ENCODE results near the gene WDR38. TPM values are rescaled to one million over a fixed set of nuclear protein-coding genes. Genes with fewer than 3 reads are reported as not detected.
A peak's percentile ranks its signal among the peaks of the same experiment; 100 is the strongest.

The WDR38 gene
- total and polyA plus RNA-seq, 7 donors: not detected

DNA sequence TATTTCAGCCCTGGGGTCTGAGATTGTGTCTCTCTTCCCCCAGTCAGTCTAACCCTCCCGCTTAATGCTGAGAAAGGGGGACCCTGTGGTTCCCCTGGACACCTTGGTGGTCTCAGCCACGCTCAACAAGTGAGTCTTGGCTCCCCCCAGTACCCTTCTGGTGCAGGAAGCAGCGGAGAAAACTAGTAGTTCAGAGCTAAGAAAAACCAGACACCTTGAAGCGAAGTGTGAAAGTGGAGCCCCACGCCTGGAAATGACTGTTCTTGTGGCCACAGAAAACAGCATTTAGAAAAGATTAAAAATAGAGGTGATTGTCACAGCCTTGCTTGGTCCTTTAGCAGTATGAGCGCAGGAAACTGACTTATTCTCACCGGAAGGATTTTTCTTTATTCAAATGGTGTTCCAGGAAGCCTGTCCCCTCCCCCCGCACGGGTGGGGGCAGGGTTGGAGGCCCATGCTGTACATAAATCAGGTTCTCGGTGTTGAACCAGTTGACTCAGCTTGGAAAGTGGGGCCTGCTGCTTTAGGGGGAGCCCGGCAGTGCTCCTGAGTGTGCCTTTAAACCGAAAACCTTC is 16.8 kb downstream of the WDR38 start:
- Histone ChIP-seq H3K4me3 (peak overlapping the region; percentile 82 to 98 (median 90)), H3K4me1 (peaks cover 0 to 54% (median 51%) of the 10 kb centered on the region in 4 donors), H3K27me3 (no peaks in the 10 kb centered on the region), H3K9me3 (no peaks in the 10 kb centered on the region), H3K36me3 (peaks cover 5 to 17% (median 8%) of the 10 kb centered on the region in 4 donors), H3K27ac (peak overlapping the region; percentile 93 to 98 (median 94))
- TF ChIP-seq EP300 (IDR thresholded peaks at IDR 0.05): no peak
- TF ChIP-seq POLR2AphosphoS5 (IDR thresholded peaks at IDR 0.05): peak in 2 of 4 donors; percentile 25 to 48
- intact Hi-C loops (cut with DNase I): loop anchor here (2.0 to 5.0 kb wide), 3 partner anchors 71 to 317 kb away; partner anchors contain the start of genes GOLGA1, PPP6C and SCAI
- DNase-seq: no peak
- WGBS, 2 donors: 2 to 3% methylated on average over 12 of the region's 12 CpGs

GRCh38 chr9:124870723-124871122 is 17.5 kb downstream of the WDR38 start:
- H3K36me3 ChIP-seq: peaks cover 11 to 23% (median 15%) of the 10 kb centered on the region in 4 donors
- H3K9me3 ChIP-seq: no peaks in the 10 kb centered on the region
- H3K4me3 ChIP-seq: peak overlapping the region in 3 of 4 donors; percentile 82 to 92 (median 88)
- no peak for DNase-seq
- H3K4me1 ChIP-seq: peaks cover 0 to 54% (median 51%) of the 10 kb centered on the region in 4 donors
- intact Hi-C loops (cut with DNase I): loop anchor here (5.0 kb wide), 1 partner anchor 317 kb away; the partner anchor contains the start of gene PPP6C
- H3K27me3 ChIP-seq: no peaks in the 10 kb centered on the region
- TF ChIP-seq POLR2A (IDR thresholded peaks at IDR 0.05) (no peak), POLR2AphosphoS5 (IDR thresholded peaks at IDR 0.05) (no peak), CTCF (IDR thresholded peaks at IDR 0.05) (no peak), EP300 (IDR thresholded peaks at IDR 0.05) (no peak)
- 50 to 62% methylated on average over 6 of the region's 6 CpGs for WGBS, 2 donors
- H3K27ac ChIP-seq: peak overlapping the region; percentile 93 to 98 (median 94)

DNA sequence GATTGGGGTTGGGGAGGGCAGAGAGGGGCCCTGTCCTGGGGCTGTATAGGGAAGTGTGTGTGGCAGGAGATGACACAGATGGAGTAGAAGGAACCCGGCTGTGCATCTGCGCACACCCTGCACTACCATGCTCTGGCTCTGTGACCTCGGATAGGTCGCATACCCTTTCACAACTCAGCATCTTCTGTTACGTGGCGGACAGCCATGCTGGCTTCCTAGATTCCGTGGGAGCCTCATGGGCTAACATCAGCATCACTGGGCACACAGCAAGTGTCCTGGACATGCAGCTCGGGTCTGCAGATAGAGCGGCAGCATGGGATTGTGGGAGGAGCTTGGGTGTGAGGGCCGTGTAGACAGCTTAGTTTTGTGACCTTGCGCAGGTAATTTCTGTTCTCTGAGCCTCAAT is 17.9 kb downstream of the WDR38 start:
- TF ChIP-seq POLR2A (IDR thresholded peaks at IDR 0.05) (no peak), EP300 (IDR thresholded peaks at IDR 0.05) (no peak), POLR2AphosphoS5 (IDR thresholded peaks at IDR 0.05) (no peak), CTCF (IDR thresholded peaks at IDR 0.05) (no peak)
- Histone ChIP-seq H3K9me3 (no peaks in the 10 kb centered on the region), H3K27ac (peak overlapping the region in 3 of 4 donors; percentile 58 to 98 (median 94)), H3K27me3 (no peaks in the 10 kb centered on the region), H3K36me3 (peaks cover 13 to 28% (median 19%) of the 10 kb centered on the region in 4 donors), H3K4me1 (peaks cover 0 to 54% (median 51%) of the 10 kb centered on the region in 4 donors), H3K4me3 (no peak overlapping the region)
- intact Hi-C loops (cut with DNase I): loop anchor here (5.0 kb wide), 1 partner anchor 316 kb away; the partner anchor contains the start of gene PPP6C
- no peak for DNase-seq
- WGBS, 2 donors: 76 to 79% methylated on average over 11 of the region's 11 CpGs

DNA sequence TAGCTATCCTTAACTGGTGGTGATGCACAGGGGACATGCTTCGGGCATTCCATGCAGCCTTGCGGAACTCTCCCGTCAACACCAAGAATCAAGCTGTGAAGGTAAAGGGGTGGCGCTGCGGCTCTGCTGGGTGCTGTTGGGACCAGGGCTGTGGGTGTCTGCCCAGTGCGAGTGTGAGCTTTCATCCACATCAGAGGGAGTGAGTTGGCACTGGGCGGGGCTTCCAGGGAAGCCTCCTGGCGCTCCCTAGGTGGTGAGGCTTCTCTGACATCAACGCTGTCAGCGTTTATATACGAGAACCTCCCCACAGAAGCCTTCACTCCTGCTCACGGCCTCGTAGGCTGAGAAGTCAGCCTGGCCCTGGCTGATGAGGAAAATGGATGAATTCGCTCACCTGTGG is 20.4 kb downstream of the WDR38 start:
- H3K4me3 ChIP-seq: no peak overlapping the region
- H3K27ac ChIP-seq: peak overlapping the region in 1 of 4 donors; percentile 94
- peaks cover 17 to 53% (median 26%) of the 10 kb centered on the region in 4 donors for H3K36me3 ChIP-seq
- TF ChIP-seq POLR2A (IDR thresholded peaks at IDR 0.05): no peak
- TF ChIP-seq CTCF (IDR thresholded peaks at IDR 0.05): no peak
- no peak for TF ChIP-seq POLR2AphosphoS5 (IDR thresholded peaks at IDR 0.05)
- whole genome bisulfite sequencing, 2 donors: 83 to 87% methylated on average over 14 of the region's 14 CpGs
- DNase-seq: no peak
- intact Hi-C loops (cut with DNase I): loop anchor here (5.0 kb wide), 1 partner anchor 314 kb away; the partner anchor contains the start of gene PPP6C
- H3K9me3 ChIP-seq: no peaks in the 10 kb centered on the region
- peaks cover 0 to 45% (median 43%) of the 10 kb centered on the region in 4 donors for H3K4me1 ChIP-seq
- H3K27me3 ChIP-seq: no peaks in the 10 kb centered on the region

- H3K4me3 ChIP-seq: no peak overlapping the region
- no peak overlapping the region for H3K27ac ChIP-seq
- WGBS, 2 donors: 93 to 97% methylated on average over 6 of the region's 6 CpGs
- TF ChIP-seq CTCF (IDR thresholded peaks at IDR 0.05): no peak
- peaks cover 18 to 71% (median 32%) of the 10 kb centered on the region in 4 donors for H3K36me3 ChIP-seq
- H3K27me3 ChIP-seq: no peaks in the 10 kb centered on the region
- intact Hi-C loops (cut with DNase I): no loop called here
- no peaks in the 10 kb centered on the region for H3K9me3 ChIP-seq
- peaks cover 0 to 35% (median 31%) of the 10 kb centered on the region in 4 donors for H3K4me1 ChIP-seq
- no peak for DNase-seq
Measured at GRCh38 chr9:124875501-124875900, 22.2 kb downstream of the WDR38 start.

Data from sigmoid colon (tissue), 7 donors.